COLO668 (cell line): ENCODE results near the gene RMDN2.

Source experiments
- DNase-seq: peaks from one replicate; lab custom pipeline; 2025; ENCODE audit not compliant: unreplicated experiment; lab: John Stamatoyannopoulos, UW

RMDN2 gene

GRCh38 chr2:37896319-37896718, 28.8 kb upstream of the RMDN2 start:
- no peak for DNase-seq

- DNase-seq: no peak
These were observed 27.6 kb upstream of the RMDN2 start for GRCh38 chr2:37897511-37897910.

- no peak for DNase-seq
These were observed 26.6 kb upstream of the RMDN2 start for GRCh38 chr2:37898448-37898847.

- no peak for DNase-seq
These were observed 22.1 kb upstream of the RMDN2 start for GRCh38 chr2:37902991-37903390.

GRCh38 chr2:37904425-37904824, 20.7 kb upstream of the RMDN2 start:
- no peak for DNase-seq

- no peak for DNase-seq
These were observed 20.1 kb upstream of the RMDN2 start for GRCh38 chr2:37904993-37905392.

- DNase-seq: no peak
These were observed 19.0 kb upstream of the RMDN2 start for GRCh38 chr2:37906131-37906530.

- DNase-seq: no peak
These were observed 17.4 kb upstream of the RMDN2 start for GRCh38 chr2:37907501-37908225.

GRCh38 chr2:37911296-37911873, 13.7 kb upstream of the RMDN2 start:
- DNase-seq: no peak

GRCh38 chr2:37912056-37912455, 13.0 kb upstream of the RMDN2 start:
- no peak for DNase-seq

- DNase-seq: no peak
These were observed 12.5 kb upstream of the RMDN2 start for GRCh38 chr2:37912616-37913015.

GRCh38 chr2:37914340-37914739, 10.7 kb upstream of the RMDN2 start:
- no peak for DNase-seq

GRCh38 chr2:37915773-37916172, 9.3 kb upstream of the RMDN2 start:
- DNase-seq: no peak

GRCh38 chr2:37916512-37917082, 8.5 kb upstream of the RMDN2 start:
- DNase-seq: no peak

GRCh38 chr2:37917281-37918228, 7.5 kb upstream of the RMDN2 start:
- no peak for DNase-seq

- no peak for DNase-seq
These were observed 6.3 kb upstream of the RMDN2 start for GRCh38 chr2:37918742-37919186.

GRCh38 chr2:37919631-37920032, 5.5 kb upstream of the RMDN2 start:
- DNase-seq: no peak

- DNase-seq: no peak
These were observed 4.5 kb upstream of the RMDN2 start for GRCh38 chr2:37920570-37920969.

GRCh38 chr2:37921781-37922180, 3.3 kb upstream of the RMDN2 start:
- DNase-seq: no peak

- DNase-seq: no peak
These were observed 1.6 kb upstream of the RMDN2 start for GRCh38 chr2:37923308-37924055.

GRCh38 chr2:37926635-37927034, 1.5 kb downstream of the RMDN2 start:
- no peak for DNase-seq
